ENCODE data around the gene RAG2. TPM values are rescaled to one million over a fixed set of nuclear protein-coding genes. Genes with fewer than 3 reads are reported as not detected.

Gene RAG2
- total and polyA plus RNA-seq, 10 of the 15 experiments (the other 5 are each of a cell fraction or from before 2014, with no cell fraction given), result not detected

DNA sequence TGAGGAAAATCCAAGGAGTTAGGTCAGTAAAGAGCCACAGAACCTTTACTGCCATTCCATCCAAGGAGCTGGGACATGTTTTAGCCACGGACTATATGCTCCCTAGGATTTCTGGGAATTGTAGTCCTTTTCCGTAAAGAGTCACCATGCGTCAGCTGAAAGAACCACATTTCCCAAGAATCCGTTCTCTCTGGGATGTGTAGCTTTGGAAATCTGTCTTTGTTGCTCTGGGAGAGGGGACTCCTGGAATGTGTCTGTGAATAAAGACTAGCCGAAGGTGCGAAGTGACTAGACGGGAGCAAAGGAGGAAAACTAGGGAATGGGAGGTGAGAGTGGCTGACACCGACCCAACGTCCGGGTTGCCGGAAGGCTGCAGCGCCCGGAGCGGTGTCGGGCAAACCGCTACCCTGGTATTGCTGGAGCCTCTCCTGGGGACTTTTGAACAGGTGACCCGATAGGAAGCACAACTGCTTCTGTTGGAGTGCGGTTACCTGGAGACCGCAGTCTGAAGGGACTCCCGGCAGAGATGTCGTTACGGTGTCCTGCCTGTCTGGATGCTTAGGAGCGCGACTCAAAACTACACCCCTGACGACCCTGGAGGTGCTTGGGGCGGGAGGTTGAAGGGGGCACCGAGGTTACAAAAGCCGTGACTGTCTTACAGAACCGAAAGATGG lies 3.6 kb downstream of the RAG2 start, which contains the start of gene IFTAP (continued):
- TF ChIP-seq SMAD1 (IDR thresholded peaks at IDR 0.05; ENCODE audit: low read depth, partially characterized antibody) (no peak), NR2C1 (IDR thresholded peaks at IDR 0.05) (no peak), RUNX3 (IDR thresholded peaks at IDR 0.05; ENCODE audit: low read length) (peak; percentile 1; the same call in 1 of the 2 replicates), IKZF1 (conservative IDR thresholded peaks at IDR 0.05) (peak; percentile 54; the same call in 1 of the 2 replicates), SMC3 (IDR thresholded peaks at IDR 0.05; ENCODE audit: borderline replicate concordance, low read length) (no peak), BRCA1 (IDR thresholded peaks at IDR 0.05; ENCODE audit: low read depth, low read length) (no peak), ZBTB11 (CRISPR knock-in tag; IDR thresholded peaks at IDR 0.05) (peak; percentile 89)

DNA sequence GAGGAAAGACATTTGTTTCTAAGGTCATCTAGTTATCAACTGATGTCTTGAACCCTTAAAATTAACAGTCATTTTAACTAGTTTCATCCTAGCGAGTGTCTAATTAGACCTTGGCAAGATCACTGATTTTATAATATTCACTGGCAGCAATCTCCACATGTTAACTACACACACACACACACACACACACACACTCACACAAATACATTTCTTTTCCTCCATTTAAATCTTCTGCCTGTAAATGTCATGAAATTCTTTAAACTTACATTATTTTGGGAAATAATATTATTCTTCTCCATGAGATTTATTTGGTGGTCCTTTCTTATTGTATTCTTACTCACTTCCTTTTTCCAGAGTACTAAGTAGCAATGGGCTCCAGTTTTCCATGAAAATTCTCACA lies 6.6 kb downstream of the RAG2 start:
- ChIA-PET CTCF (no interaction called here), RAD21 (ENCODE audit: unreplicated experiment) (no interaction called here), POLR2A (no interaction called here), SMC1A (ENCODE audit: uncharacterized antibody, unreplicated experiment) (no interaction called here)
- Histone ChIP-seq H3K9me3 (replicated peaks; ENCODE audit: control insufficient read depth, insufficient read depth, low read length) (no peaks in the 10 kb centered on the region), H3K4me1 (ENCODE audit: control insufficient read depth, insufficient read depth, low read length) (no peaks in the 10 kb centered on the region), H3K79me2 (ENCODE audit: control insufficient read depth, insufficient read depth, low read length) (no peaks in the 10 kb centered on the region), H3K4me2 (ENCODE audit: control insufficient read depth, insufficient read depth) (no peak overlapping the region), H3K36me3 (ENCODE audit: control insufficient read depth in 2 of 2, insufficient read depth in 2 of 2, low read length in 1 of 2) (no peaks in the 10 kb centered on the region), H2AFZ (ENCODE audit: control insufficient read depth, low read depth, low read length) (no peak overlapping the region), H3K9ac (ENCODE audit: control insufficient read depth, insufficient read depth, low read length) (no peak overlapping the region), H4K20me1 (ENCODE audit: control insufficient read depth, insufficient read depth) (no peaks in the 10 kb centered on the region), H3K4me3 (no peak overlapping the region), H3K27ac (ENCODE audit: control insufficient read depth, insufficient read depth) (no peak overlapping the region), H3K27me3 (replicated peaks in 1 of 2; ENCODE audit: control insufficient read depth in 2 of 2, insufficient read depth in 2 of 2, low read length in 1 of 2) (peaks cover 4 to 9% of the 10 kb centered on the region in 2 experiments; a peak in 2 of 4 replicates)
- 94% methylated on average over 1 of the region's 1 CpG for WGBS (ENCODE audit: insufficient coverage, insufficient replicate concordance, low lambda C conversion rate, missing lambda C conversion rate)
- no peak for DNase-seq (ENCODE audit: low read depth, low spot score)
- ATAC-seq, result no peak
- in situ Hi-C loops (cut with MboI) (no loop called here), intact Hi-C loops (cut with micrococcal nuclease; ENCODE audit: unreplicated experiment) (no loop called here)
- BruUV-seq (replicated peaks), result no TSS peak
- peak; percentile 18 for FAIRE-seq
- TF ChIP-seq CHD4 (IDR thresholded peaks at IDR 0.05) (no peak), SMAD1 (IDR thresholded peaks at IDR 0.05; ENCODE audit: low read depth, partially characterized antibody) (no peak), HDAC6 (IDR thresholded peaks at IDR 0.05; ENCODE audit: unreplicated experiment) (no peak)
